Central memory CD8-positive, alpha-beta T cell (primary cell): Measurements from ENCODE around the gene TSPYL4.
A peak's percentile ranks its signal among the peaks of the same experiment; 100 is the strongest.

ENCODE experiments used
- ATAC-seq: fragments of 150-1000 bp; cut with Tn5 transposase; replicated peaks from 2 replicates; pipeline ENCODE4 v1.10.0; 2022; ENCODE audit warnings: mild to moderate bottlenecking, moderate FRiP score, moderate number of reproducible peaks; ENCODE audit not compliant: poor library complexity, severe bottlenecking; ENCODE audit errors: extremely low read depth
- DNase-seq, 2 donors: peaks; one replicate each; pipeline ENCODE4 v3.0.0; 2021; ENCODE audit warnings: low spot score in 2 of 2
- H3K27ac Mint-ChIP-seq: one replicate; pipeline ENCODE4 v1.8.0; 2022; ENCODE audit warnings: low read depth, mild to moderate bottlenecking, moderate library complexity, mixed read lengths
- H3K27me3 Mint-ChIP-seq: one replicate; pipeline ENCODE4 v1.8.0; 2022; ENCODE audit warnings: mixed read lengths
- H3K36me3 Mint-ChIP-seq: one replicate; pipeline ENCODE4 v1.8.0; 2022; ENCODE audit warnings: mild to moderate bottlenecking, moderate library complexity, mixed read lengths; ENCODE audit not compliant: insufficient read depth
- H3K4me1 Mint-ChIP-seq: one replicate; pipeline ENCODE4 v1.8.0; 2022; ENCODE audit warnings: mixed read lengths
- H3K4me3 Mint-ChIP-seq: one replicate; pipeline ENCODE4 v1.8.0; 2022; ENCODE audit warnings: mild to moderate bottlenecking, moderate library complexity, mixed read lengths
- H3K9me3 Mint-ChIP-seq: one replicate; pipeline ENCODE4 v1.8.0; 2022; ENCODE audit warnings: mixed read lengths

Gene TSPYL4

GRCh38 chr6:116244284-116244683, 9.6 kb downstream of the TSPYL4 start:
- no peaks in the 10 kb centered on the region for H3K27me3 Mint-ChIP-seq
- H3K4me1 Mint-ChIP-seq, result no peaks in the 10 kb centered on the region
- no peaks in the 10 kb centered on the region for H3K9me3 Mint-ChIP-seq
- DNase-seq (no peak), ATAC-seq (no peak)
- no peak overlapping the region for H3K27ac Mint-ChIP-seq
- no peak overlapping the region for H3K4me3 Mint-ChIP-seq
- peaks cover 8% of the 10 kb centered on the region for H3K36me3 Mint-ChIP-seq

DNA sequence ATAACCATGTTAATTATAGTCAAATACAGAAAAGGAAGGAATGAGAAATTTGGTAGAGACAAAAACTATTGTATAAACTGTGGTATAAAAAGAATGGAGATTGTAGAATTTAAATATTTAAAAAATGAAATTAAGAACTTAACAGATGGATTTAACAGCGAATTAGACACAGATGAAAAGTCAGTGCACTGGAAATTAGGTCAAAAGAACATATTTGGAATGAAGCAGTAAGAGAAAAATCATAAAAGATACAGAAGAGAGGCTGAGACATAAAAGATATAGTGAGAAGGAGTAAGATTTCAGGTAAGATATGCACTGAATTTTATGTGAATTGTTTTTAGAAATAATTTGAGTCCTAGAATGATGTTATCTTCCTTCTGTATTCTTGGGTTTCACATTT, 14.0 kb downstream of the TSPYL4 start:
- Mint-ChIP-seq H3K4me1 (no peaks in the 10 kb centered on the region), H3K9me3 (no peaks in the 10 kb centered on the region), H3K27me3 (no peaks in the 10 kb centered on the region), H3K36me3 (peaks cover 13% of the 10 kb centered on the region), H3K27ac (no peak overlapping the region), H3K4me3 (no peak overlapping the region)
- DNase-seq (no peak), ATAC-seq (no peak)

GRCh38 chr6:116239256-116239655, 14.6 kb downstream of the TSPYL4 start:
- ATAC-seq (no peak), DNase-seq (no peak)
- peaks cover 13% of the 10 kb centered on the region for H3K36me3 Mint-ChIP-seq
- H3K4me3 Mint-ChIP-seq, result no peak overlapping the region
- H3K27ac Mint-ChIP-seq, result peak overlapping the region; percentile 38
- H3K27me3 Mint-ChIP-seq, result no peaks in the 10 kb centered on the region
- no peaks in the 10 kb centered on the region for H3K9me3 Mint-ChIP-seq
- H3K4me1 Mint-ChIP-seq, result no peaks in the 10 kb centered on the region

- ATAC-seq, result no peak
- no peak for DNase-seq
- Mint-ChIP-seq H3K27ac (no peak overlapping the region), H3K27me3 (no peaks in the 10 kb centered on the region), H3K4me3 (no peak overlapping the region), H3K9me3 (no peaks in the 10 kb centered on the region), H3K36me3 (peaks cover 13% of the 10 kb centered on the region), H3K4me1 (no peaks in the 10 kb centered on the region)
Measured at GRCh38 chr6:116238083-116238482, 15.8 kb downstream of the TSPYL4 start.

DNA sequence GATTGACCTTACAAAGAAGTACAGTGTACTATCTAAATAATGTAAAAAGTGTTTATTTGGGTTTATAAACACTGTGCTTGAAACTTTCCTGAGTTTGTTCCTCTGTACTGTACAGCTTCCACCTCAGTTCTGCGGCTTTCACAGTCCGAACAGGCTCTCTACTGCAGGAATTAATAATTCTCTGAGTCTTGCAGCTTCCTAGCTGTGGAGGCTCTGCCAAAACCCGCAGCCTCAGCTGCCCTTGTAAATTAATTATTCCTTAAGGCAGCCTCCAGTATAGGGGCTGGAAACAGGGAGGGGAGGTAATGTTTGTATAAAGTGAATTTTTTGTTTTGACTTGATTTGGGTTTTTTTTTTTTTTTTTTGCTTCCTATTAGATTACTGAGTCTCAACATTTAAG, 19.2 kb downstream of the TSPYL4 start:
- no peaks in the 10 kb centered on the region for H3K9me3 Mint-ChIP-seq

DNA sequence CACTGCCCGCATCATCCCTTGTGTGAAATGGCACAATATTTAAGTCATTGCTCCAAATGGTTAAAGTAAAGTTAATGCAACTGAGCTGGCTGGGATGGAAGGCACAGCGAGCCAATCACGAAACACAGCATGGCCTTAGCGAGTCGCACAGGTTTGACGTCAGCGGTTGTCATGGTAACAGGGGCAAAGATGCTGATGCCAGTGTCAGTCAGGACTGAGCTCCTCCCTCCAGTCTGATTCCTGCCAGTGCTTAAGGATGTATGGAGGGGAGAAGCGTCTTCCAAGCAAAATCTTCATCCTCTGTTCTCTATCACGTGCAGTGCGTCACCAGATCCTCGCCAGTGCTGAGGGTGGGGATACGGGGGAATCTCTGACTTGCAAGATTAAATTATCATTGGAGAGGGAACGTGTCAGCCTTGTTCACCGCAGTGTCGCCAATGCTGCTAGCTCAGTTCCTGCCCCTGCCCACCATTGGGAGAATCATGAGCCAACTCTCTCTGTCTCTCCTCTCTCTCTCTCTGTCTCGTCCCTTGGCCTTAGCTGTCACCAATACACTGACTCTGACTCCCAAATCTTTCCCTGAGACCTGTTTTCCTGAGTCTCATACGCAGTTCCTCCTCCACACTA, 24.5 kb downstream of the TSPYL4 start:
- peak overlapping the region; percentile 11 for H3K27ac Mint-ChIP-seq
- ATAC-seq, result no peak
- no peaks in the 10 kb centered on the region for H3K9me3 Mint-ChIP-seq

More for the DNA sequence above, 19.2 kb downstream of the TSPYL4 start:
- DNase-seq (no peak), ATAC-seq (no peak)
- H3K36me3 Mint-ChIP-seq, result peaks cover 13% of the 10 kb centered on the region
- no peaks in the 10 kb centered on the region for H3K4me1 Mint-ChIP-seq
- no peak overlapping the region for H3K27ac Mint-ChIP-seq
- H3K27me3 Mint-ChIP-seq, result no peaks in the 10 kb centered on the region
- H3K4me3 Mint-ChIP-seq, result no peak overlapping the region

GRCh38 chr6:116223355-116223754, 30.5 kb downstream of the TSPYL4 start:
- peaks cover 7% of the 10 kb centered on the region for H3K36me3 Mint-ChIP-seq
- no peaks in the 10 kb centered on the region for H3K9me3 Mint-ChIP-seq
- no peaks in the 10 kb centered on the region for H3K27me3 Mint-ChIP-seq
- DNase-seq (no peak), ATAC-seq (no peak)
- no peaks in the 10 kb centered on the region for H3K4me1 Mint-ChIP-seq
- no peak overlapping the region for H3K27ac Mint-ChIP-seq
- H3K4me3 Mint-ChIP-seq, result no peak overlapping the region

More for the DNA sequence above, 24.5 kb downstream of the TSPYL4 start:
- Mint-ChIP-seq H3K4me1 (no peaks in the 10 kb centered on the region), H3K4me3 (no peak overlapping the region), H3K36me3 (peaks cover 7% of the 10 kb centered on the region), H3K27me3 (no peaks in the 10 kb centered on the region)
- DNase-seq, result no peak

GRCh38 chr6:116221911-116222310, 32.0 kb downstream of the TSPYL4 start:
- Mint-ChIP-seq H3K36me3 (peaks cover 7% of the 10 kb centered on the region), H3K27me3 (no peaks in the 10 kb centered on the region), H3K4me3 (no peak overlapping the region), H3K4me1 (no peaks in the 10 kb centered on the region), H3K27ac (no peak overlapping the region), H3K9me3 (no peaks in the 10 kb centered on the region)
- DNase-seq (no peak), ATAC-seq (no peak)

DNA sequence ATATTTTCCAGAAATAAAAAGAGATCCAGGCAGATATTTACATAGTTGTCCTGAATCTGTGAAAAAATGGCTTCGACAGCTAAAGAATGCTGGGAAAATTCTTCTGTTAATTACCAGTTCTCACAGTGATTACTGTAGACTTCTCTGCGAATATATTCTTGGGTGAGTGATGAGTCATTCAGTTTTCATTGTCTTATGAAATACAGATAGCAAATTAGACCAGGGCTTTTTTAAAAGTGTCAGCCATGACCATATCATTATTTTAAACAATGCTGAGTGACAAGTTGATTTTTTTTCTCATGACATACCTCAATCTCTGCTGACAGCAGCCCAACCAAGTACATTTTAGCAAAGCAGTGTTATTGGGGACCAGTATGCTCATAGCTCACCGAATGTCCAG, 32.8 kb downstream of the TSPYL4 start:
- Mint-ChIP-seq H3K27ac (no peak overlapping the region), H3K4me3 (no peak overlapping the region), H3K9me3 (no peaks in the 10 kb centered on the region), H3K4me1 (no peaks in the 10 kb centered on the region), H3K27me3 (no peaks in the 10 kb centered on the region), H3K36me3 (peaks cover 7% of the 10 kb centered on the region)
- ATAC-seq, result no peak
- no peak for DNase-seq

- H3K27ac Mint-ChIP-seq, result no peak overlapping the region
- no peaks in the 10 kb centered on the region for H3K9me3 Mint-ChIP-seq
- no peaks in the 10 kb centered on the region for H3K4me1 Mint-ChIP-seq
- no peak for DNase-seq
- no peaks in the 10 kb centered on the region for H3K27me3 Mint-ChIP-seq
- H3K4me3 Mint-ChIP-seq, result no peak overlapping the region
- ATAC-seq, result no peak
- peaks cover 7% of the 10 kb centered on the region for H3K36me3 Mint-ChIP-seq
Measured at GRCh38 chr6:116218866-116219265, 35.0 kb downstream of the TSPYL4 start.

DNA sequence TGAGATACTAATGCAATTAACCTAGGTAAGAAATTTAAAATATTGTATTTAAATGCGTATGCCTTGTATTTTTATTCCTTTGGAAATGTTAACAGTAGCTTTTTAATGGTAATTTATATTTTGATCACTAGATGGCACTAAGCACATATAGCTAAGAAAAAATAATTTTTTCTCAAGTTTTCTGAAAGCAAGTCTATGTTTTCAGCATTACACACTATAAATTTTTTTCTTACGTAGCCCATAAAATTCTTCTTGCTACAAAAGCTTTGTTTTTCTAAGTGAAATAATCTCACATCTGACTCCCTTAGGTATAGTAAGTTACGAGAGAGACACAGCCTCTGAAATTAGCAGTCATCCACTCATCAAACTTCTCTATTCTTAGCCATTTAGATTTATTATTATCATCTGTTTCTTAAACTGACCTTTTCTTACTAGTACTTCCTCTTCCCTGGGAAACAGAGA, 35.7 kb downstream of the TSPYL4 start:
- H3K36me3 Mint-ChIP-seq, result peaks cover 4% of the 10 kb centered on the region
- H3K4me1 Mint-ChIP-seq, result no peaks in the 10 kb centered on the region
- no peaks in the 10 kb centered on the region for H3K9me3 Mint-ChIP-seq
- no peak overlapping the region for H3K4me3 Mint-ChIP-seq
- no peak overlapping the region for H3K27ac Mint-ChIP-seq
- ATAC-seq, result no peak
- DNase-seq, result no peak
- H3K27me3 Mint-ChIP-seq, result no peaks in the 10 kb centered on the region

GRCh38 chr6:116217069-116217468, 36.8 kb downstream of the TSPYL4 start:
- no peaks in the 10 kb centered on the region for H3K4me1 Mint-ChIP-seq
- no peak overlapping the region for H3K27ac Mint-ChIP-seq
- no peak for DNase-seq
- H3K9me3 Mint-ChIP-seq, result no peaks in the 10 kb centered on the region
- no peak overlapping the region for H3K4me3 Mint-ChIP-seq
- H3K27me3 Mint-ChIP-seq, result no peaks in the 10 kb centered on the region
- ATAC-seq, result no peak
- H3K36me3 Mint-ChIP-seq, result peaks cover 2% of the 10 kb centered on the region

DNA sequence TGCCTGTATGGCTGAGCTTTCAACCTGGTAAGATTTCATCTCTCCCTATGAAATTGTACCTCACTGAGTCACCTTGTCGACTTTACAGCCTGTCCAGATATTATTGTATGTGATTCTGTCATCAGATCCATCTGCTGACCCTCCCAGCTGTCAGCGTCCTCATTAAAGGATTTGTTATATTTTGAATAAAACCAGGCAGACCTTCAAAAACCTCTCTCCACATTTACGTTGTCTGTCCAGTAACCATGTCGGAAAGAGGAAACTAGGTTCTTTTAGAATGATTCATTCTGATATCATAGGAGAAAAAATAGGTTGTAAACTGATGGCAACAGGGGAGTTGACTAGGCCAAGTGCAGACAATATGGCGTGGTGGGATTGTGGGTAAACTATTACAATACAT, 38.5 kb downstream of the TSPYL4 start:
- Mint-ChIP-seq H3K27ac (no peak overlapping the region), H3K27me3 (no peaks in the 10 kb centered on the region), H3K36me3 (no peaks in the 10 kb centered on the region), H3K4me1 (no peaks in the 10 kb centered on the region), H3K9me3 (no peaks in the 10 kb centered on the region), H3K4me3 (no peak overlapping the region)
- no peak for DNase-seq
- no peak for ATAC-seq
